T-cell (primary cell): ENCODE data around the gene RABEP2. TPM values are rescaled to one million over a fixed set of nuclear protein-coding genes. Genes with fewer than 3 reads are reported as not detected.
"Not testable (repeated sequence)": the region's sequence is repeated elsewhere in the genome, so short reads cannot be mapped to it uniquely, and the experiment has no call there.

Experiments
- ATAC-seq, 4 experiments: fragments of 200-7000 bp in 3 of 4; fragments of 150-1000 bp in 1 of 4; cut with Tn5 transposase; replicated peaks in 1 of 4; 1 replicate in 3 of 4; 2 replicates in 1 of 4; pipeline ENCODE4 v1.10.0; 2021; ENCODE audit warnings: moderate library complexity in 3 of 4, mild to moderate bottlenecking in 2 of 4, moderate number of reproducible peaks in 1 of 4
- CTCF ChIA-PET, 2 donors: fragments of 300-600 bp; sonication (Branson Sonifier 250); formaldehyde crosslinking; loops; one replicate each; lab custom pipeline; 2022; ENCODE audit warnings: antibody characterized with exemption in 2 of 2; lab: Charles Lee
- POLR2A ChIA-PET, 2 donors: fragments of 300-600 bp; sonication (Branson Sonifier 250); formaldehyde crosslinking; loops; one replicate each; lab custom pipeline; 2022; ENCODE audit warnings: antibody characterized with exemption in 2 of 2; lab: Charles Lee
- DNase-seq, 35 experiments: peaks; one replicate each; pipeline versions ENCODE4 v3.0.0 to v3.0.0-alpha.2; 2013 to 2023
- H3K27ac ChIP-seq: one replicate; pipeline ENCODE4 v1.5.1; 2013; ENCODE audit warnings: low read length
- H3K27me3 ChIP-seq, 2 experiments: replicated peaks in 1 of 2; 1 replicate in 1 of 2; 2 replicates in 1 of 2; pipeline versions ENCODE4 v1.6.1 to v1.7.0; 2013; ENCODE audit warnings: low read length in 1 of 2, mixed read lengths in 1 of 2; ENCODE audit not compliant: control insufficient read depth in 2 of 2, insufficient read depth in 2 of 2; ENCODE audit errors: extremely low read depth in 1 of 2
- H3K36me3 ChIP-seq, 2 donors: 1 replicate in 1 of 2; 2 replicates in 1 of 2; pipeline versions ENCODE4 v1.6.1 to v1.7.0; 2013; ENCODE audit warnings: low read length in 1 of 2; ENCODE audit not compliant: control insufficient read depth in 2 of 2, insufficient read depth in 1 of 2; ENCODE audit errors: extremely low read depth in 1 of 2
- H3K4me1 ChIP-seq, 2 experiments: 1 replicate in 1 of 2; 2 replicates in 1 of 2; pipeline versions ENCODE4 v1.6.1 to v1.7.0; 2013; ENCODE audit warnings: low read length in 2 of 2, mixed read lengths in 1 of 2; ENCODE audit not compliant: insufficient read depth in 2 of 2, control insufficient read depth in 1 of 2; ENCODE audit errors: extremely low read depth in 1 of 2
- H3K4me3 ChIP-seq, 2 donors: 1 replicate in 1 of 2; 2 replicates in 1 of 2; pipeline versions ENCODE4 v1.5.1 to v1.7.0; 2013; ENCODE audit warnings: mild to moderate bottlenecking in 2 of 2, low read length in 1 of 2, moderate library complexity in 1 of 2; ENCODE audit not compliant: control insufficient read depth in 1 of 2; ENCODE audit errors: extremely low read depth in 1 of 2
- H3K9me3 ChIP-seq: 2 replicates; pipeline ENCODE4 v1.7.0; 2013
- H3K27ac Mint-ChIP-seq, 2 donors: one replicate each; pipeline ENCODE4 v1.8.0; 2020 to 2021; ENCODE audit warnings: mild to moderate bottlenecking in 2 of 2, mixed read lengths in 2 of 2
- H3K27me3 Mint-ChIP-seq, 2 donors: one replicate each; pipeline ENCODE4 v1.8.0; 2021 to 2022; ENCODE audit warnings: mixed read lengths in 2 of 2
- H3K36me3 Mint-ChIP-seq: one replicate; pipeline ENCODE4 v1.8.0; 2021; ENCODE audit warnings: mixed read lengths
- H3K4me1 Mint-ChIP-seq, 3 donors: one replicate each; pipeline ENCODE4 v1.8.0; 2020 to 2022; ENCODE audit warnings: mixed read lengths in 3 of 3, mild to moderate bottlenecking in 1 of 3
- H3K4me3 Mint-ChIP-seq, 3 donors: one replicate each; pipeline ENCODE4 v1.8.0; 2020 to 2022; ENCODE audit warnings: mild to moderate bottlenecking in 3 of 3, mixed read lengths in 3 of 3, moderate library complexity in 3 of 3
- H3K9me3 Mint-ChIP-seq, 3 donors: one replicate each; pipeline ENCODE4 v1.8.0; 2020 to 2022; ENCODE audit warnings: mixed read lengths in 3 of 3
- WGBS: methylation state at CpG from one replicate; pipeline ENCODE4 v1.1.5; 2013; ENCODE audit warnings: missing lambda C conversion rate; ENCODE audit not compliant: insufficient coverage; 5-methylcytosine and 5-hydroxymethylcytosine counted together
- total RNA-seq, 35 experiments: library from RNA in 6 of 35; stranded (reverse) in 6 of 35; fragments of 120-200 nt in 1 of 35; gene quantifications; one replicate each; pipeline versions ENCODE4 v1.2.1 to v1.2.4 and lab custom pipeline; 2013 to 2026

Gene RABEP2
- total RNA-seq, 5 donors from 2014 or later (not counting 1 experiment from before 2014, with no cell fraction given), result 26.9 to 35.5 (median 33.5) TPM

DNA sequence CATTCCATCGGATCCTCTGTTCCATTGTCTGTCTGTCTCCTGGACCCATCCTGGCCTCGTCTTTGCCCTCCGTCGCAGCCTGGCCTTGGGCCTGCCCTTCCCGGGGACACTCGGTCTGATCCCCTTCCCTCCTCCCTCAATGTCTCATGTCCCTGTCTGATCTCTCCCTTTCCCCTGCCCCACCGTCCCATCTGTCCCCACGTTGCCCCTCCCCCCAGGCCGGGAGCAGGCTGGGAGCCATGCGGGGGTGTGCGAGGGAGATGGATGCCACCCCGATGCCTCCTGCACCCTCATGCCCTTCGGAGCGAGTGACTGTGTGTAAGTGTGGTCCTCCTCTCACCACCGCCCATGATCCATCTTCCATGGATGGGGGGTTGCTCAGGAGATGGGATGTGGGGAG is 52.1 kb downstream of the RABEP2 start:
- H3K4me3 ChIP-seq, result no peak overlapping the region
- H3K4me1 Mint-ChIP-seq, result no peaks in the 10 kb centered on the region
- H3K9me3 Mint-ChIP-seq, result no peaks in the 10 kb centered on the region
- no peak overlapping the region for H3K4me3 Mint-ChIP-seq
- no peaks in the 10 kb centered on the region for H3K9me3 ChIP-seq
- 100% methylated on average over 1 of the region's 15 CpGs for WGBS
- H3K36me3 ChIP-seq, result peaks cover 12 to 50% of the 10 kb centered on the region in 2 donors
- no peaks in the 10 kb centered on the region for H3K4me1 ChIP-seq
- CTCF ChIA-PET, result interaction anchor here (0.6 to 0.7 kb wide), 2 partner anchors 11 to 26 kb away, joined by 3 read pairs; no protein-coding TSS in a partner anchor
- H3K27ac ChIP-seq, result no peak overlapping the region
- ATAC-seq, result no peak
- no peak overlapping the region for H3K27ac Mint-ChIP-seq
- peaks cover 0 to 3% of the 10 kb centered on the region in 2 experiments for H3K27me3 ChIP-seq
- H3K27me3 Mint-ChIP-seq, result no peaks in the 10 kb centered on the region
- DNase-seq, result no peak
- peaks cover 12% of the 10 kb centered on the region for H3K36me3 Mint-ChIP-seq
- POLR2A ChIA-PET, result no interaction called here

DNA sequence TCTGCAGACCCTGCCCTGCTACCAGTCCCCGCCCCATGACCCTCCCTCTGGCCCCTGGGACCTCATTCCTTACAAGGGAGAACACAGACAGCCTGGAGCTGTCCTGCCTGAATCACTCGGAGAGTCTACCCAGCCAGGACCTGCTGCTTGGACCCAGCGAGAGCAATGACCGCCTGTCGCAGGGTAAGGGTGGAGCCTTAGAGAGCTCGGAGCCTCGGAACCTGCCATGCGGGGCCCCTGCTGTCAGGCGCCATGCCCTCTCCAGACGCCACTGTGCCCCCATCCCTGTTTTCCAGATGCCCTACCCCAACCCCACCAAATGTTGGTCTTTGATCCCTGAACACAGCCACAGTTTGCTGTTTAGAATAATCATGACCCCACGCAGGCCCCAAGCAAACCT is 55.8 kb downstream of the RABEP2 start:
- DNase-seq (no peak), ATAC-seq (no peak)
- Histone ChIP-seq H3K36me3 (peaks cover 8 to 57% of the 10 kb centered on the region in 2 donors), H3K4me1 (peaks cover 0 to 16% of the 10 kb centered on the region in 2 experiments), H3K27ac (no peak overlapping the region), H3K27me3 (peaks cover 0 to 1% of the 10 kb centered on the region in 2 experiments), H3K9me3 (no peaks in the 10 kb centered on the region), H3K4me3 (no peak overlapping the region)
- WGBS, result 96% methylated on average over 11 of the region's 11 CpGs
- no peaks in the 10 kb centered on the region for H3K27me3 Mint-ChIP-seq
- H3K36me3 Mint-ChIP-seq, result peaks cover 19% of the 10 kb centered on the region
- no peak overlapping the region for H3K27ac Mint-ChIP-seq
- ChIA-PET POLR2A (no interaction called here), CTCF (no interaction called here)
- no peaks in the 10 kb centered on the region for H3K9me3 Mint-ChIP-seq
- H3K4me3 Mint-ChIP-seq, result no peak overlapping the region
- peaks cover 14 to 19% (median 18%) of the 10 kb centered on the region in 3 donors for H3K4me1 Mint-ChIP-seq

DNA sequence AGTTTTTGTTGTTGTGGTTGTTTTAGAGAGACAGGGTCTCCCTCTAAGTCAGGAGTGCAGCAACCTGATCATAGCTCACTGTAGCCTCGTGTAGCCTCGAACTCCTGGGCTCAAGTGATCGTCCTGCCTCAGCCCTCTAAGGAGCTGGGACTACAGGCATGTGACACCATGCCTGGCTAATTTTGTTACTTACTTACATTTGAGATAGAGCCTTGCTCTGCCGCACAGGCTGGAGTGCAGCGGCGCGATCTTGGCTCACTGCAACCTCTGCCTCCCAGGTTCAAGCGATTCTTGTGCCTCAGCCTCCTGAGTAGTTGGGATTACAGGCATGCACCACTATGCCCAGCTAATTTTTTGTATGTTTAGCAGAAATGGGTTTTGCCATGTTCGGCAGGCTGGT is 57.4 kb downstream of the RABEP2 start:
- 100% methylated on average over 4 of the region's 9 CpGs for WGBS
- H3K27ac ChIP-seq, H3K27ac Mint-ChIP-seq, H3K27me3 ChIP-seq, H3K9me3 Mint-ChIP-seq, H3K4me3 Mint-ChIP-seq, ATAC-seq, POLR2A ChIA-PET, H3K4me3 ChIP-seq, CTCF ChIA-PET, H3K27me3 Mint-ChIP-seq, DNase-seq, H3K9me3 ChIP-seq: not testable (repeated sequence)
- H3K4me1 ChIP-seq, result peaks cover 0 to 26% of the 10 kb centered on the region in 2 experiments
- Mint-ChIP-seq H3K36me3 (peaks cover 19% of the 10 kb centered on the region), H3K4me1 (peaks cover 25 to 26% (median 25%) of the 10 kb centered on the region in 3 donors)
- H3K36me3 ChIP-seq, result peaks cover 8 to 47% of the 10 kb centered on the region in 2 donors

DNA sequence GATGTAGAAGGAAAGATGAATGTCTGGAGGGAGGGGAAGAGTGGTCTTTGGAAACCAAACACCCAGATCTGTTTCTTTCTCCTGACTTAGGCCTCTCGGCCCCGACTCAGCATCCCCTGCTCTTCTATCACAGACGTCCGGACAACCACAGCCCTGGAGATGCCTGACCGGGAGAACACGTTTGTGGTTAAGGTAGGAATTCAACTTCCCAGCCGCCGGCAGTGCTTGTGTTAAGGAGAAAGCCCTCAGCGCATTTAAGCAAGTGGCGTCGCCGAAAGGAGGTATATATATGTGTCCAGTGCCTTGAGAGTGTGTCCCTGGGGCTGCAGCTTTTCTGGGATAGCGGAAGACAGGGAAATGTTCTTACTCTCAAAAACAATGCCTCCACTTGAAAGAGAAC is 57.8 kb downstream of the RABEP2 start:
- WGBS, result 100% methylated on average over 2 of the region's 13 CpGs
- Mint-ChIP-seq H3K27me3 (no peaks in the 10 kb centered on the region), H3K36me3 (peaks cover 19% of the 10 kb centered on the region)

DNA sequence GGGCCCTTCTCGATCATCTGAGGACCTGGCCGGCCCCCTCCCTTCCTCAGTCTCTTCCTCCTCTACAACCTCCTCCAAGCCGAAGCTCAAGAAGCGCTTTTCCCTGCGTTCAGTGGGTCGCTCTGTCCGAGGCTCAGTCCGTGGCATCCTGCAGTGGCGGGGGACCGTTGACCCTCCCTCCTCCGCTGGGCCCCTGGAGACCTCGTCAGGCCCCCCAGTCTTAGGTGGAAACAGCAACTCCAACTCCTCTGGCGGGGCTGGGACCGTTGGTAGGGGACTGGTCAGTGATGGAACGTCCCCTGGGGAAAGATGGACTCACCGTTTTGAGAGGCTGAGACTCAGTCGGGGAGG is 58.6 kb downstream of the RABEP2 start:
- no peak overlapping the region for H3K4me3 ChIP-seq
- 96% methylated on average over 16 of the region's 17 CpGs for WGBS
- Mint-ChIP-seq H3K36me3 (peaks cover 19% of the 10 kb centered on the region), H3K27me3 (no peaks in the 10 kb centered on the region), H3K9me3 (no peaks in the 10 kb centered on the region), H3K4me1 (peaks cover 26 to 28% (median 28%) of the 10 kb centered on the region in 3 donors), H3K4me3 (peak overlapping the region in 1 of 3 donors; percentile 39), H3K27ac (no peak overlapping the region)
- POLR2A ChIA-PET, result no interaction called here
- peaks cover 8 to 37% of the 10 kb centered on the region in 2 donors for H3K36me3 ChIP-seq
- H3K9me3 ChIP-seq, result no peaks in the 10 kb centered on the region
- peaks cover 2 to 33% of the 10 kb centered on the region in 2 experiments for H3K4me1 ChIP-seq
- ATAC-seq (no peak), DNase-seq (no peak)
- H3K27ac ChIP-seq, result no peak overlapping the region
- CTCF ChIA-PET, result no interaction called here
- no peaks in the 10 kb centered on the region for H3K27me3 ChIP-seq

More for the DNA sequence above, 57.8 kb downstream of the RABEP2 start:
- H3K4me1 ChIP-seq, result peaks cover 2 to 30% of the 10 kb centered on the region in 2 experiments
- no peaks in the 10 kb centered on the region for H3K9me3 ChIP-seq
- no peak overlapping the region for H3K4me3 ChIP-seq
- no peak for DNase-seq
- POLR2A ChIA-PET, result no interaction called here
- H3K27me3 ChIP-seq, result no peaks in the 10 kb centered on the region
- Mint-ChIP-seq H3K9me3 (no peaks in the 10 kb centered on the region), H3K27ac (no peak overlapping the region), H3K4me3 (no peak overlapping the region), H3K4me1 (peaks cover 25 to 26% (median 26%) of the 10 kb centered on the region in 3 donors)
- no peak overlapping the region for H3K27ac ChIP-seq
- ATAC-seq, result no peak
- H3K36me3 ChIP-seq, result peaks cover 8 to 45% of the 10 kb centered on the region in 2 donors
- CTCF ChIA-PET, result no interaction called here

DNA sequence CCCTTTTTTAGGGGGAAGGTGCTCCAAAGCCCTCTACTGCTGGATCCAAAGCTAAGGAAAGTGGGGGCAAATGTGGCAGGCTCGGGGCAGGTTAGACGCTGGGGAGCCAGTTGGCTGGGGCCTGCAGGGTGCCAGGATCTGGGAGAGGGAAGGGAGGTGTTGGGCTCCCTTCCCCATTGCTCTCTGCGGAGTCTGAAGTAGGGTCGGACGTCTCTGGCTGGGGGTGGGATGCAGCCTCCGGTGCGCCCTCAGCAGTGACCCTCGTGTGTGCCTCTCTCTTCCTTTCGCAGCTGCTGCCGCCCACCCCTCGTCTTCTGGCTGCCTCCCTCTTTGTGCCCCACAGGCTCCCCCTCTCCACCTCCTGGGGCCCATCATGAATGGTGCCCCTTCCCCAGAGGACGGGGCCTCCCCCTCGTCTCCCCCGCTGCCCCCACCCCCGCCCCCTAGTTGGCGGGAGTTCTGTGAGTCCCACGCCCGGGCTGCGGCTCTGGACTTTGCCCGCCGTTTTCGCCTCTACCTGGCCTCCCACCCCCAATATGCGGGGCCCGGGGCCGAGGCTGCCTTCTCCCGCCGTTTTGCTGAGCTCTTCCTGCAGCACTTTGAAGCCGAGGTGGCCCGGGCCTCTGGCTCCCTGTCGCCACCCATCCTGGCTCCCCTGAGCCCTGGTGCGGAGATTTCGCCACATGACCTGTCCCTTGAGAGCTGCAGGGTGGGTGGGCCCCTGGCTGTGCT is 59.1 kb downstream of the RABEP2 start:
- no peak for DNase-seq
- no peak overlapping the region for H3K4me3 ChIP-seq
- peaks cover 8 to 32% of the 10 kb centered on the region in 2 donors for H3K36me3 ChIP-seq
- ChIA-PET CTCF (interaction anchor here in 1 of 2 donors (1.3 kb wide), 1 partner anchor 10 kb away, joined by 3 read pairs; no protein-coding TSS in a partner anchor), POLR2A (no interaction called here)
- Mint-ChIP-seq H3K36me3 (peaks cover 19% of the 10 kb centered on the region), H3K4me1 (peaks cover 26 to 28% (median 28%) of the 10 kb centered on the region in 3 donors), H3K4me3 (peak overlapping the region in 2 of 3 donors; percentile 39 to 98), H3K27me3 (no peaks in the 10 kb centered on the region), H3K9me3 (no peaks in the 10 kb centered on the region), H3K27ac (no peak overlapping the region)
- H3K4me1 ChIP-seq, result peaks cover 2 to 33% of the 10 kb centered on the region in 2 experiments
- no peaks in the 10 kb centered on the region for H3K9me3 ChIP-seq
- ATAC-seq, result no peak
- WGBS, result 92% methylated on average over 23 of the region's 32 CpGs
- H3K27me3 ChIP-seq, result no peaks in the 10 kb centered on the region
- H3K27ac ChIP-seq, result no peak overlapping the region
